Measurements from ENCODE around the gene TRDMT1. TPM values are rescaled to one million over a fixed set of nuclear protein-coding genes. Genes with fewer than 3 reads are reported as not detected.

The TRDMT1 gene
- total RNA-seq, 1 experiment from 2014 or later, result 20.2 TPM

GRCh38 chr10:17220652-17221100 is 19.2 kb upstream of the TRDMT1 start:
- Histone ChIP-seq H3K27me3 (ENCODE audit: insufficient read depth, low read length) (no peaks in the 10 kb centered on the region), H3K79me2 (ENCODE audit: insufficient read depth, low read length) (no peaks in the 10 kb centered on the region), H3K9ac (ENCODE audit: extremely low read depth, insufficient read length, low read length) (no peak overlapping the region), H3K23me2 (ENCODE audit: insufficient read length, low read depth, low read length, poor library complexity, severe bottlenecking) (no peaks in the 10 kb centered on the region), H4K8ac (replicated peaks; ENCODE audit: insufficient read length, low read depth, low read length) (no peak overlapping the region), H3K79me1 (ENCODE audit: insufficient read depth, low read depth, low read length, poor library complexity, severe bottlenecking) (no peaks in the 10 kb centered on the region), H2BK120ac (ENCODE audit: low read depth, low read length, poor library complexity, severe bottlenecking) (no peak overlapping the region), H4K5ac (ENCODE audit: insufficient read length, low read depth, low read length) (no peak overlapping the region), H4K20me1 (ENCODE audit: control insufficient read depth, insufficient read depth, insufficient read length) (no peaks in the 10 kb centered on the region), H2BK20ac (ENCODE audit: low read depth, low read length, poor library complexity, severe bottlenecking) (no peak overlapping the region), H3K9me3 (ENCODE audit: control insufficient read depth, low read depth, low read length) (no peaks in the 10 kb centered on the region), H4K91ac (ENCODE audit: insufficient read length, low read depth, low read length) (no peak overlapping the region), H2BK12ac (ENCODE audit: insufficient read length, low read depth, low read length) (no peak overlapping the region), H3K23ac (ENCODE audit: insufficient read length, low read depth, low read length) (no peak overlapping the region), H3K4ac (ENCODE audit: low read depth, low read length) (no peak overlapping the region), H2BK15ac (ENCODE audit: low read depth, low read length) (no peak overlapping the region), H2AK5ac (ENCODE audit: insufficient read length, low read length) (no peak overlapping the region), H3K4me1 (ENCODE audit: insufficient read depth, low read length) (peaks cover 3% of the 10 kb centered on the region; the same call in 1 of the 2 replicates), H3K56ac (ENCODE audit: insufficient read length, low read depth, low read length) (no peak overlapping the region), H2BK5ac (ENCODE audit: insufficient read length, low read length) (no peak overlapping the region), H2AFZ (ENCODE audit: low read length) (no peak overlapping the region), H3K4me2 (ENCODE audit: insufficient read depth, insufficient read length, low read length) (no peak overlapping the region), H3K27ac (ENCODE audit: insufficient read length, low read depth, low read length) (no peak overlapping the region), H3K18ac (ENCODE audit: insufficient read length, low read depth, low read length) (no peak overlapping the region), H3K14ac (ENCODE audit: insufficient read depth, low read length) (no peak overlapping the region), H3T11ph (ENCODE audit: low read length) (no peak overlapping the region)
- WGBS (ENCODE audit: extremely low coverage, insufficient read length, low lambda C conversion rate), result no CpG with 5 or more reads among the region's 1 CpG
- Mint-ChIP-seq H3K27ac (peak overlapping the region in 1 of 3 experiments; percentile 53; a peak in 1 of 7 replicates), H3K27me3 (ENCODE audit: low read depth) (no peaks in the 10 kb centered on the region; the same call in 1 of the 2 replicates), H3K4me3 (no peak overlapping the region), H3K9me3 (no peaks in the 10 kb centered on the region), H3K36me3 (ENCODE audit: insufficient read depth in 1 of 3, low read depth in 3 of 3) (no peaks in the 10 kb centered on the region; a peak in 1 of 7 replicates), H3K4me1 (peaks cover 33 to 34% of the 10 kb centered on the region in 2 experiments)
- TF ChIP-seq CTCF (conservative IDR thresholded peaks at IDR 0.05), result no peak
- no peak for DNase-seq

Measured in H9 (cell line).